HG03521 (cell line): ENCODE measurements around the gene SLC6A12.

Source experiments
- ATAC-seq: cut with Tn5 transposase; IDR thresholded peaks from one replicate; pipeline ENCODE4 v1.9.1; 2021; ENCODE audit warnings: mild to moderate bottlenecking, moderate library complexity; ENCODE audit not compliant: unreplicated experiment

SLC6A12 gene

DNA sequence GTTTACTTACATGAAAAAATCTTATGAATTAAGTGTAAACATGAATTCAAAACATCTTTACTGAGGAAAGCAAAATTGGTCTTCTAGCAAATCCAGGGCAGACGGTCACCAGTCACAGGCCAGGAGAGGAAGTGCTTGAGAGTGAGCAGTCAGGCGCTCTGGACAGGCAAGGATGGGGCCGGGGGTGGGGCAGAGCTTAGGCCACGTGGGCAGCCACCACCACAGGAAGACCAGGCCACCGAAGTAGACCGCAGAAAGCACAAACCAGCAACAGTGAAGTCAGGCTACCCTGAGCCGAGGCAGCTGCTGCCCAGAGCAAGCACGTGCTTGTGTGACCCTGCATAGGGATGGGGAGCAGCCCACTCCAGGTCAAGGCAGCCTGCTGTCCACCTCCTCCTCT is 33.5 kb downstream of the SLC6A12 start:
- no peak for ATAC-seq

DNA sequence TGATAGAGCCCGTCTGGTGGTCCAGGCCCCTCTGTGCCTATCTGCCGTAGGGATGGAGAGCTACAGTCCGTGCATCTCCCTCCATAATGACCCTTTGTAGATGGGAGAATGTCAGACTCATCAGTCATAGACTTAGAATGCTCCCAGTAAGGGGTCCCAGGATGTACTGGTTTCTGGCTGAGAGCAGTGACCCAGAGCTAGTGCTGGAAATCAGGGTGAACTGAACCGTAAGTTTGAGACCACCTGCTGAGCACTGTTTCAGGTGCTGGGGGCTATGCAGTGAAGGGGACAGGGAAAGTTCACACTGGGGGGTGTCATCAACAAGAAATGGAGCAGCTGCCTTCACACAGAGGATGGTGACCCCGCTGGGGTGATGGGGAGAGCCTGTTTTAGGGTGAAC is 34.1 kb downstream of the SLC6A12 start:
- no peak for ATAC-seq

DNA sequence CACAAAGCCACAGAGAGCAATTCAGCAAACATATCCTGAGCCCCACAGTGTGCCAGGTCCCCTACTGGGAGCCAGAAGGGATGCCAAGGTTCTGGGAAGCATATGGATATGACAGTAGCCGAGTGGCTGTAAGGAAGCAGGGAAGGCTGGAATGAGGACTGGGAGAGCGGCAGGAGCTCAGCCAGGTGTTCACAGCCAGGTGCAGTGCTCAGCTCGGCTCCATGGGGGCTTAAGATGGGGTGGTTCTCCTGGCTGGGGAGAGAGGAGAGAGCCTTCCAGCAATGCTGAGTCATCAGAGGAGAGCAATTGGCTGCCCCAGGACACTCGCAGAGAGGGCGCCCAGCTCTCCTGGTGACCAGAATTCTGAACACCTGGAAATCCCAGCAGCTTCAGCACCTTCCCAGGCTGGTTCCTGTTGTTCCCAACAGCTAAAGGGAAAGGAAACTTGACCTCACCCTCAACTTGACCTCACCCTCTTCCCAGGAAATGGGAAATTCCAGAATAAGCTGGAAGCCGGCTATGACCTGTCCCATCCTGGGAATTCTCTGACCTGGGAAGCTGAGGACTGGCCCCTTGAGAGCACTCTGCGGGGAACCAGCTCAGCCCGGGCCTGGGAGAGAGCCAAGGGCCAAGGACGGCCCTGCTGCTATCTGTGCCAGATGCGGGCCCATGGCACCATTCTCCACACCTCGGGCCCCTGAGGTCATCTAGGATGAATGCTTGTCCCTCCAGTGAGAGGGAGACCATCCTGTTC is 34.6 kb downstream of the SLC6A12 start:
- no peak for ATAC-seq

DNA sequence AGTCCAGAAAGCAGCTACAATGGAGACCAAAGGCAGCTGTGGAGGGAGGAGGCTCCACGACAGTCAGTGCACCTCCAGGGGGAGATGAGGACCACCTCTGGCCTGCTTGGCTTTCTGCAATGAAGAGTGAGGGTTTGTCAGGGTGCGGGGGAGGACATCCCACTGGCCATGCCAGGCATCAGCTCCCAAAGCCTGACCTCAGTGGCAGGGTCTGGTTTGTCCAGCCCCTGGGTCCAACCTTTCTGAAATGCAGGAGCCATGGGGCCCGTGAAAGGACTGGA is 35.2 kb downstream of the SLC6A12 start:
- no peak for ATAC-seq

DNA sequence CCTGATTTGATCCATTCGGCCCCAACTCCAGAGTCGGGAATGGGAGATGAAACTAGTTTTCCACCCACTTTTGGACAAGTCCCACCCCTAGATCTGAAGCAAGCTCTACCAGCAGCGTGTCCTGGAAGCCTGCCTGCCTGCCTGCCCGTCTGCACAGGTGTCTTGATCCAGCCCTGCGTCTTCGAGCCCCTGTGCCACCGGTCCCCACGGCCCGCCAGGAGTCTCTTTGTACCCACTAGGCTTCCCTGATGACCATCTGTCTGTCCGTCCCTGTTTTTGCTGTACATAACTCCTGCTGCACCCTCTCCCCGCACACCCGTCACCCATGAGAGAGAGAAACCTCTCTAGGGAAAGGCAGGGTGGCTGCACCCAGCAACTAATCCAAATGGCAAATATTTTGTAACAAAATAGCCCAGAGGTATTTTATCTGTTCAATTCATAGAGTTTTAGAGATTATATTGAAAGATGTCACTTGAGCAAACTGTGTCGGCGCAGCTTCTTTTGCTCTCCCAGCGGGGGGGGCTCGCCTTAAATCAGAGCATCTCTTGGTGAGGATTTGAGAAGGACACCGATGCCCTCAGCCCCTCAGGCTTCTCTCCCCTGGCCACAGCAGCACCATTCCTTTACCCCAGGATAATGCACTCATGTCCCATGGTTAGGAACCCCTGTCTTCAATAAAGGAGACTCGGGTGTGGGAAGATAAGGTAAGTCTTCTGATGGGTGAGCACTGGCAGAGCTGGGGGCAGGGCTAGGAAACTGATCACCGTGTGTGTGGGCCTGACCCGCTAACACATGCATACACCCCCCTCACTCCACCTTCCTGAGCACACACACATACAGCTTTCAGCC is 35.8 kb downstream of the SLC6A12 start:
- ATAC-seq, result no peak

DNA sequence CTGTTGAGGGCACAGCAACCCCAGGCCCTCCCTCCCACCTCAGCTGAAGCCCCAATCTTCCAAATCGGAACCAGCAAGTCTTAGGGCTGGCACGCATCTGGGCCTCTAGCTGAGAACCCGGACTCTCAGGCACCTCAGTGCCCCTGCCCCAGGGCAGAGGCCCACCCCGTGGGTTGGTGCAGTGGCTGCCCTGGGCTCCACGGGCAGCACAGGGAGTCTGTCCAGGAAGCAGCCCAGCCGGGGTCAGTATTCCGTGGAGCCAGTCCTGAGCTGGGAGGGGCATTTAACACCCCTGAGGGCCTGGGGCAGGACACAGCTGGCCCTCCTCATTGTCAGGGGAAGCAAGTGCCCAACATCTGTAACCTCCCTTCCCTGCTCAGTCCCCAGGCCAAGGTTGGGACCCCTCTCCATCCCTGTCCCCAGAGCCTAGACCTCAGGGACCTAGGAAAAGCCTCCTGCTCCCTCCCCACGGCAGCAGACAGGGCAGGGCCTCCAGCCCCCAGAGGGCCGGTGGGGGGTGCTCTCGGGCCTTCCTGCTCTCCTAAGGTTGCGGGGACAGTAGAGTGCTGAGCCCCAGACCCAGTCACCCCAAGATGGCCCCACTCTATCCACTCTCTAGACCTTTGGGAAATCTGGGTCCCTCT is 36.5 kb downstream of the SLC6A12 start:
- no peak for ATAC-seq

DNA sequence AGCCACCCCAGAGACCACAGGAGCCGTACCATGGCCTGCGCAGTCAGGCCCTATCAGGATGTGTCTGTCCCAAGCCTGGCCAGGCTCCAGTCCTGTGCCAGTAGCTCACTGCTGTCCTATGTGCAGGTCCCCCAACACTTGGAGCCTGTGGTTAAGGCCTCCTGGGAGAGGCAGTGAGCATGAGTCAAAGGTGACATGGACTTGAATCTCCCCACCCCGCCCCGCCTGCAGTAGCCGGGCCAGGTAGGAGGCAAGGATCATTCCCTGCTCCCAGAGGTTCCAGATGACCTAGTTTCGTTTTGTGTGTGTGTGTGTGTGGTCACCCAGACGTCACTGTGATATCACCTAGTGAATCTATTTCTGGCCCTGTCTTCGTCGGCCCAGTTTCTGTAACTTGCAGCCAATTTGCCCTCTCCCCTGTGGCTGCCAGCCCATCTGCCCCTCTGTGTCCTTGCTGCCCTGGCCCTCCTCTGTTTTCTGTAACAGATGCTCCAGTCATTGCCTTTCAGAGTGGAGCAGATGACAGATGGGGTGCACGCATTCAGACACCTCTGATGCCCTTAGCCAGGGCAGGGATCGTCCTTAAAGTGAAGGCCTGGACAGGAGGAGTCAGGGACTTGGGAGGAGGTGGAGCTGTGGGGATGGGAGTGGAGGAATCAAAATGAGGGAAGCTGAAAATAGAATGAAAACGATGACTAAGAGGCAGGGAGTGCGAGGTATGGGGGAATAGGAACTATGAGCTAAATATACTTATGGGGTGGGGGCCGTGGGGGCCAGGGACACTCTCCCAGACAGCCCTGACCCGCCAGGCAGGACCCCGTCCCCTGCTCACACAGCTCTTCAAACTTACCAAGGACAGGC is 37.4 kb downstream of the SLC6A12 start:
- ATAC-seq, result no peak

DNA sequence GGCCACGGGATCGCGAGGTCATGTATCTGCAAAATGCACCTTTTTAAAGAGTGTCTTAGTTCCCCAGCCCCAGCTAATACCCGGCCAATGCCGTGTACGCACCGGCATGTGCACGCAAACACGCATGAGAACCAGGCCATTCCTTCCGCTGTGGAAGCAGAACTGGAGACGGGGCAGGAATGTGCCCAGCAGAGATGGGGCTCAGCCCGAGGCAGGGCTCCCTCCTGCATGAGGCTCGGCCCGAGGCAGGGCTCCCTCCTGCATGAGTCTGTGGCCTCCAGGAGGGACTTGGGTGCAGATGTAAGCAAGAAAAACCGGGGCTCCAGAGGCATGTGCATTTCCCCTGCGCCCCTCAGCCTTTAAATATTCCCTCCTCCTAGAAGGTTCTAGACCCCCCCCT is 38.2 kb downstream of the SLC6A12 start:
- ATAC-seq, result no peak

DNA sequence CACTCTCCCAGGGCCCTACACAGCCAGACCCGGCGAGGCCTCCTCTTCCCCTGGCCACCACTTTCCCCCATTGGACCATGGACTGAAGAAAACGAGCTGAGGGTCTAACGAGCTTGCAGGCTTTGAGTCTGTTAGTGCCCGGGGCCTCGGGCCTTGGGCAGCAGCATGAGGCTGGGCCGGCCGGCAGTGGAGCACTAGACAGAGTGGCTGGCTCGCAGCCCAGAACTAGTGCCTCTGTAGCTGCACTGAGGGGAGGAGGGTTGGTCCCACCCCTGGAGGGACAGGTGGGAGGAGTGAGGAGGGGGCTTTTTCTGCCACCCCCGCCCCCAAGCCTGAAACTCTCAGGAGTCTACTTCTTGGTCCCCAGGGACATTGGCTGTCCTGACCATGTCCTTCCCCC is 38.7 kb downstream of the SLC6A12 start:
- no peak for ATAC-seq

DNA sequence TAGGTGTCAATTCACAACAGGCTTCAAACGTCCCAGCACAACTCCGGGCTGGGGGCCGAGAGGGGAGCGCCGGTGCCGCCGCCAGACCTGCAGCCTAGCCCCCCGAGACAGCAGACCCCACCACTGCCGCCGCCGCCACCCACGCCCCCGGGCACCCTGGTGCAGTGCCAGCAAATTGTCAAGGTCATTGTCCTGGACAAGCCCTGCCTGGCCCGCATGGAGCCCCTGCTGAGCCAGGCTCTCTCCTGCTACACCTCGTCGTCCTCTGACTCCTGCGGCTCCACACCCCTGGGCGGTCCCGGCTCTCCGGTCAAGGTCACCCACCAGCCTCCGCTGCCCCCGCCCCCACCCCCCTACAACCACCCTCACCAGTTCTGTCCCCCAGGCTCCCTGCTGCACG is 39.4 kb downstream of the SLC6A12 start:
- ATAC-seq, result no peak

DNA sequence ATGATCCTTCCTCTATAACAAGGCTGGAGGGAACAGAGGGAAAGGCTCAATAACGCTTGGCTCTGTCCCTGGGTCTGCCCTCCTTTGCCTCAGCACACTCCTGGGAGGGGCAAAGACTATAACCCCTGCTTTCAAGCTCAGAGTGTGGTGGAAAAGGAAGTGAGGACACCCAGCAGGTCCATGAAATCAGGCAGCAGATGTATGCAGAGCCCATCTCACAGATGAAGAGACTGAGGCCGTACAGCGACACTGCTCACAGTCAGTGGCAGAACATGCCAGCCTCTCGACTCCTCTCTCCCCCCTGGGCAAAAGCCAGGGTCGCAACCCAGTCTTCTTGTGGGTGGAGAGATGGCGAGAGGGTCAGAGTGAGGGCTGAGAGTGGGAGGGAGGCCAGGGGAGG is 39.8 kb downstream of the SLC6A12 start:
- ATAC-seq, result no peak

DNA sequence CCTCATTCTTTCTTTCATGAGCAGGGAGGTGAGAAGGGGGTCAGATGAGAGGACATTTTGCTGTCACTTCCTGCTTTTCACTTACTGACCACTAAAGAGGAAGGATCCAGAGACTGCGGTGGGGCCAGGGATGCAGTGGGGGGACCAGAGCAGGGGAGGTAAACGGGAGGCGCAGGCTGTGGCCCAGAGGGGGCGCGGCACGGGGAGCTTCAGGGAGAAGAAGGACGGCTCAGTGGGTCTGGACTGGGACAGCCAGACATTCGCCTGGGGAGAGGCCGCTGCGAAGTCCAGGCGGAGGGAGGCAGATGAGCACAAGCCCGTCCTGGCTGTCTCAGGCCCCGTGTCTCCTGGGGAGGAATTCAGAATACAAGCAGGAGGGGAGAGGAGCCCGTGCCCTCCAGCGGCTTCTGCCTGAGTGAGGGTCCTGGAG is 41.2 kb downstream of the SLC6A12 start:
- ATAC-seq, result no peak

DNA sequence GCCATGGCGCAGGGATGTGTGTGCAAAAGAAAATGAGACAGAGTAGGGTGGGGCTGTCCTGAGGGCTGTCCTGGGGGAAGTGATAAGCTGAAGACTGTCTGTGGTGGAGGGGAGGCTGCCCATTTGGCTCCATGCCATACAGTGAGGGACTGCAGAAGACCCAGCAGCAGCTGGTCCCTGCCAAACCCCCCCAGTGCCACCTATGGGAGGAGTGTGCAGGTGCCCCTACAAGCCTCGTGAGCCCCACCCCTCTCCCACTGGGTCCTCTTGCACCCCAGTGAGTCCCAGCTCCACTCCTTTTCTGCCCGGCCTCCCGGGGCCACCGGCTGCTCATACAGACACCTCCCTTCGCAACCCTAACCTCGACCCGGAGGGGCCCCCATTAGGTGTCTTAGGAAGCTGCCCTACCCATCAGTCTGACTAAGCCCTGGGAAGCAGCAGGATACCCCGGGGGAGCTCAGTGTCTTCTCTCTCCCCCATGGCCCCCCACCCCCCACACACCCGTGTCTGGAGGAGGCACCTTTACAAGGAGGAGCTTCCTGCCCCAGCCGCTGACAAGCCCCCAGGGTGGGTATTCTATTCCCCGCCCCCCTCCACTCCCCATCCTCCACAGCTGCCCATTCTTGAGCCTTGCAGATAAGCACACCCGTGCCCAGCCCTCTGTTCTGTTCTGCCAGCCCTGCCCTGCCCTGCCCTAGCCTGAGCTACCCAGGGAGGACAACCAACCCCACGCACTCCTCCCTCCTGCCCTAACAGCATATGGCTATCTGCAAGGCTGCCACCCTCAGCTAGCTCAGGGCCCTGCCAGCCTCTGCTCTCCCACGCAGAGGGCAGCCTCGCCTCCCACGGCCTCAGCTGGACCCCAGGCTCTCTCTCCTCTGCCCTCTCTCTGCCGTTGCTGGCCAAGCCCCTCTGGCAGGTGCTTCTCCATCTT is 41.9 kb downstream of the SLC6A12 start:
- no peak for ATAC-seq

DNA sequence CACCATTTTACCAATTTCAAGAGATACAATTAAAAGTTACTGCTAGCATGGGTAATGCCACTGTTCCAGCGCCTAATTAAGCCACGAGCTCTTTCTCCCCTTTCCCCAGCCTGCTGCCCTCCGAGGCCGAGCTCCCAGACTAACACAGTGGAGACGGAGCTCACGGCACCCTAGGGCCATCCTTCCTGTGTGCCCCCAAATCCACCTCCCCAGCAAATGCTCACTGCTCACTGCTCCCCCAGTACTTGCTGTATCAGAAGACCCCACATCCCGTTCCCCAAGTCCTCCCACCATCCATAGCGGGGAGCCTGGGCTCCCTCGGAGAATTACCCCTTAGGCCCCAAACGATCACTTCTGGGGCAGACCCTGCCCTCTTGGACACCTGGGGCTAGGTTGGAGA is 42.7 kb downstream of the SLC6A12 start:
- no peak for ATAC-seq

DNA sequence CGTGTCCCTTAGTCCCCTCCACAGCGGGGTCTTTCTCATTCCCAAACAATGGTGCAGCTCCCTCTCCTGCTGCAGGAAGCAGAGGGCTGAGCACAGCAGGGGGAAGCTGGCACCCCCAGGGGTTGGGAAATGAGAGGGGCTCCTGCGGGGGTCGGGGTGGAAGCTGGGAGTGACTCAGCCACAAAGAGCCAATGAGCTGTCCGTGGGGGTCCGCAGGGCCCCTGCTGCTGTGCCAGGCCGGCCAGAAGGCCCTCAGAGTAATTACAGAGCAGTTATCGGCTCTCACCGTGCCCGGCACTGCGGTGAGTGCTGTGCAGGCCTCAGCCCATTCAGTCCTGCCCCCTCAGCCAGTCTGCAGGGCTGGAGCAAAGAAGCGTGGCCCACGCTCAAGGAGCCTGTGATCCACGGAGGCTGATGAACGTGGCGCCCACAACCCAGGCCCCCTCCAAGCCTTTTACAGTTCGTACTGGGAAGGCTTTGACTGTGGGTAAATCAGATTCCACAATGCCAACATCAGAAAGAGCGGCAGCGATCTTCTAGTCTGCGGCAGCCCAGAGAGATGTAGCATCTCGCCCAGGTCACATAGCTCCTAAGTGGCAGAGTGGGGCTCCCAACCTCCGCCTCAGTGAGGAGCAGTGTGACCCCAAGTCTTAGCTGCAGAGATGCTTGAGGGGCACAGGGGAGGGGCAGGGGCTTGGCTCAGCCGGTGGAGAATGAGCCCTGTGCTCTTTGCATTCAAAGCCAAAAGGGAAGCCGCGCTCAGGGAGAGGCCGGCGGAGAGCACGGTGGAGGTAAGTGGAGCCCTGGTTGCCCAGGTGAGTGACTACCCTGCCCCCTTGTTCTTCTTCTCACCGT is 43.4 kb downstream of the SLC6A12 start:
- no peak for ATAC-seq

DNA sequence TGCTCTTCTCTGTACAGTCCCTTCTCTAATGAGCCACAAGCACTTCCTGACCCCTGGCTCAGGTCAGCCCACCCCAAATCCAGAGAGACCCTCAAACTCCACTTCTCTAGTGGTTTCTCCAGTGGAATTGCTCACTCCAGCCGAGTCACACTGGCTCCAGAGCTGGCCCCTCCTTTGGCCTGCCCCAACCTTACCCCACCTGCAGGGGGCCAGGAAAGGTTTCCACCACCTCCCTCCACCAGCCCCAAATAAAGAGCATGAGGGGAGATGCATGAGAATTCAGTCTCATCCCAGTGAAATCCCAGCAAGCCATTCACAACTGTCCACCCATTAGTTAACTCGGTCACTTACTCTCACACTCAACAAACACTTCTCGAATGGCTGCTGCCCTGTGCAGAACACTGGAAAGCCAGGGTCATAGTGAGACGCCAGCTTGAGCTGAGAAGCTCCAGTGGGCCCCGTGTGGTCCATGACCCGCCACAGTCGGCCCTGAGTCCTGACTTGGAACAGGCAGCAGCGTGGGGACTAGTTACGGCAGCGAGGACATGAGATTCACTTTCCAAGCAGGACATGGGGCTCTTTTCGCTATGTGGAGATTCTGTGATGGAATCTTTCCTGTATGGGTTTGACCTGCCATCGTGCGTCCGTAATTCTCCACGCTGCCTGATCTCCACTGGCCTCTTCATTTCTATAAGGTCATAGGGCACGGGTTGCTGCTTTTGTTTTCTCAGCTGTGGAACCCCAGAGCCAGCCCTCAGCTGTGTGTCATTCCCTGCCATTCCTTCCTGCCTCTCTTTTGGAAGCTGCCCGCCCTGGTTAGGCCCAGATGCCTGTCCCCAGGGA is 44.2 kb downstream of the SLC6A12 start:
- ATAC-seq, result no peak

DNA sequence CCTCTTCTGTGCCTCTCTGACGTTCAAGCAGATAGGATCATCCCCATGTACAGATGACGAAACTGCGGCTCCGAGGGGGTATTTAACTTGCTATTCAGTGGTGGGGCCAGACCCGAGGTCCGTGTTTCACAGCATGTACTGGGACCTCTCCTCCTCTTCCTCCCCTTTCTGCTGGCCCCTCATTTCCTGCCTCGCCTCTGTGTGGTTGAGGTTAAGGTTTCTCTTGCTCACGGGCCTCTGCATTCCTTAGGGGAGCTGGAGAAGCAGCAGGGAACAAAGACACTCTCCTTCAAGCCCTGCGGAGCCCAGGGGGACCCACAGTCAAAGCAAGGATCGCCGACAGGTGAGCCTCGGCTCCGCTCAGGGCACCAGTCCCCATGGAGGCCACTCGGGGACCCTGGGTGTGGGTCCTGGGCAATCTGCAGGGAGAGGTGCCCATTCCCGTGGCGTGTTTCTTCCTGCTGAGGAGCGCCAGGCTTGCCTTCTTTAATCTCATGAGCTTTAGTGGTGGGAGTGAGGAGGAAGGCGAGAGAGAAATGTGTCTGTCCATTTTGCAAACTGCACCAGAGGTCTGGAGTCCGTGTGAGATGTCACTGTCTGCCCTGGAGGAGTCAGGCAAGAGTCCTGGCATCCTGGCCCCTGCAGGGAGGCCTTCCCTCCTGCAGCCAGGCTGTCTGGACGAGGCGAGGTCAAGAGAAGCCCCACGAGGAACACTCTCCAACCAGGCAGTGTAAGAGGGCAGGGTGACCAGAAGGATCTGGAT is 45.0 kb downstream of the SLC6A12 start:
- no peak for ATAC-seq
